Adipocyte (in vitro differentiated cells): Measurements from ENCODE around the gene C16orf78.

Experiments used
- DNase-seq: peaks from one replicate; pipeline ENCODE4 v3.0.0-alpha.2; 2015; ENCODE audit warnings: low read depth
- H3K27me3 ChIP-seq: replicated peaks from 2 replicates; pipeline ENCODE4 v1.7.0; 2013; ENCODE audit warnings: mild to moderate bottlenecking, low read length, moderate library complexity; ENCODE audit not compliant: control insufficient read depth, insufficient read depth
- H3K36me3 ChIP-seq: 2 replicates; pipeline ENCODE4 v1.7.0; 2013; ENCODE audit warnings: low read length, mild to moderate bottlenecking, moderate library complexity; ENCODE audit not compliant: control insufficient read depth, insufficient read depth, severe bottlenecking
- H3K4me1 ChIP-seq: 2 replicates; pipeline ENCODE4 v1.7.0; 2013; ENCODE audit warnings: mild to moderate bottlenecking, low read length, moderate library complexity; ENCODE audit not compliant: control insufficient read depth, insufficient read depth
- H3K4me3 ChIP-seq: 2 replicates; pipeline ENCODE4 v1.7.0; 2013; ENCODE audit warnings: mild to moderate bottlenecking, low read length, moderate library complexity
- H3K9ac ChIP-seq: 2 replicates; pipeline ENCODE4 v1.7.0; 2013; ENCODE audit warnings: mild to moderate bottlenecking, low read length, moderate library complexity
- H3K9me3 ChIP-seq: 2 replicates; pipeline ENCODE4 v1.7.0; 2013; ENCODE audit warnings: mild to moderate bottlenecking, low read length, moderate library complexity; ENCODE audit not compliant: control insufficient read depth

Gene C16orf78

DNA sequence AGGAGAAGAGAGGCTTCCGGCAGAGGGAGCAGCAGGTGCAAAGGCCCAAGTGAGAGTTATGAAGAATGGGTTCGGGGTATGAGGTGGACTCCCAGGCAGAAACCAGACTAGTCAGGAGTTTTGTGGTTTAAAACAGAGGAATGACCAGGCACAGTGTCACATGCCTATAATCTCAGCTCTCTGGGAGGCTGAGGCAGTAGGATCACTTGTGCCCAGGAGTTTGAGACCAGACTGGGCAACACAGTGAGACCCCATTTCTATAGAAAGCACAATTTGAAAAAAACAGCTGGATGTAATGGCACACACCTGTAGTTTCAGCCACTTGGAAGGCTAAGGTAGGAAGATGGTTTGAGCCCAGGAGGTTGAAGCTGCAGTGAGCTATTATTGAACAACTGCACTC, 43.8 kb downstream of the C16orf78 start:
- H3K9me3 ChIP-seq = no peaks in the 10 kb centered on the region
- H3K9ac ChIP-seq = no peak overlapping the region
- H3K36me3 ChIP-seq = no peaks in the 10 kb centered on the region
- peaks cover 26% of the 10 kb centered on the region for H3K27me3 ChIP-seq
- DNase-seq = no peak
- H3K4me3 ChIP-seq = no peak overlapping the region
- H3K4me1 ChIP-seq = no peaks in the 10 kb centered on the region

DNA sequence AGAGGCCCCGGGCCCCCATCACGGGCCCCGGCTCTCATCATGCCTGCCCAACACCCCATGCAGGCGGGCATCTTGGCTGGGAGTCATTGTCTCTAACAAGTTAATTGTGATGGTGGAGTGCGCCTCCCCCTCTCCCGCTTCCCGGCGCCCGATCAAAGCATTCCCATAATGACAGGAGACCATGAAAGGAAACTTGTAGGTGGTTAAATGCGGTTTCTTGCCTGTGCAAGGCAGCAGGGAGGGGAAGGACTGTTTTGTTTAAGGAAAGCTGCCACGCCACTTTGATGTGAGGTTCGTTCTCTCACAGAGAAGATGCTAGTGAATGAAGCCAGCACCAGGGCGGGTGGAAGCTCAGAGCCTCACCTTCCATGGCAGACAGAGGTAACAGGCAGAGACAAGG, 45.4 kb downstream of the C16orf78 start:
- Histone ChIP-seq H3K36me3 (no peaks in the 10 kb centered on the region), H3K4me3 (no peak overlapping the region), H3K27me3 (peaks cover 26% of the 10 kb centered on the region), H3K9ac (no peak overlapping the region), H3K4me1 (no peaks in the 10 kb centered on the region), H3K9me3 (no peaks in the 10 kb centered on the region)
- no peak for DNase-seq

DNA sequence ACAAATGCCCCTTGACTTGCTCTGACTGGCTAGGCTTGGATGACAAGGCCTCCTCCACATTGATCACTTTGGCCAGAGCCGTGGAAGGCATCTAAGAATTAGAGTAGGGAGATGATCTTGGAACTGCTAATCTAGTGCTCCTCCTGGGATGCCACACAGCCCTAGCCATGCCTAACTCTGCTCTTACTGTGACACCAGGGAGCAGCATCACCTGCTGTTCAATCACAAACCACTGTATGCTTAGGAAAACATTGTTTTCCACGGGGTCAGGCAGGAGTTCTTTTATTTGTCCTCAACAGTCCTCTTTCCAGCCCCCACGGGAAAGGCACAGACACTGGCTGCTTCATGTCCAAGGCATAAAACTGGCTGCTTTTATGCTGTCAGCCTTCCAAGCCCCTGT, 46.3 kb downstream of the C16orf78 start:
- Histone ChIP-seq H3K9ac (no peak overlapping the region), H3K4me1 (no peaks in the 10 kb centered on the region), H3K4me3 (no peak overlapping the region), H3K36me3 (no peaks in the 10 kb centered on the region), H3K9me3 (no peaks in the 10 kb centered on the region), H3K27me3 (peaks cover 29% of the 10 kb centered on the region)
- DNase-seq = no peak

DNA sequence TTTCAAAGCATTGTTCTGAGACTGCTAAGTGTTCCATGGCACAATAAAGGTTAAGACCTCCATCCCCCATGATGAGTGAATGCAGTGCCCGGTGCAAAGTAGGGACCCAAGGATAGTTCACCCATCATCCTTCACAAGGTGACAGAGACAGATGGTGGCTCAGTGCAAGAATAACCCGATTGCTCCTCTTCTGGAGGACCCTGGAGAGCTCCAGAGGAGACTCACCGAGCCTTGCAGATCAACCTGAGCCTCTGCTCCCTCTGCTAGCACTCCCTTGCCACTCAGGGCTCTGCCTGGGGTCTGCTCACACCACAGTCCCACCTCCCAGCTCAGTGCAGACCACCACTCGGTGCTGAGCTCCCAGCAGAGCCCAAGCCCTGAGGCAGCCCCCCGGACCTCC, 49.3 kb downstream of the C16orf78 start:
- Histone ChIP-seq H3K4me3 (no peak overlapping the region), H3K36me3 (no peaks in the 10 kb centered on the region), H3K9ac (no peak overlapping the region), H3K9me3 (no peaks in the 10 kb centered on the region), H3K27me3 (peaks cover 25% of the 10 kb centered on the region), H3K4me1 (no peaks in the 10 kb centered on the region)
- DNase-seq = no peak

DNA sequence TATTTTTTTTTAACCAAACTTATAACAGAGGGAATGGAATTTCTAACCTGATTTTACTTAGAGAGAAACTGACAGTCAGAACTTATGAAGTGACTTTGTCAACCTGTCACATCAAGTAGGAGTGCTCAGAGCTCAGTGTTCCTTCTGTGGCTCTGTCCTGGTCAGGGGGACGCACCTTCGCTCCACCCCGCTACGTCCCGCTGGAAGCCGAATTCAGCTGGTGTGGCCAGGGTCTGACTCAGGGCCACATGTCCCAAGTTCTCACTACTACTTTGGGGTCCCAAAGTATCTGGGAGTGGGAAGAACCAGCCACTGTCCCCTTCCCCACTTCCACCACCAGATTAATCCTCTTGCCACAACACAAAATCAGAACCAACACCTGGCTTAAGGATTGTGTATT, 51.4 kb downstream of the C16orf78 start:
- no peak for DNase-seq
- H3K27me3 ChIP-seq = peaks cover 17% of the 10 kb centered on the region
- H3K4me3 ChIP-seq = no peak overlapping the region
- H3K4me1 ChIP-seq = no peaks in the 10 kb centered on the region
- H3K36me3 ChIP-seq = no peaks in the 10 kb centered on the region
- no peak overlapping the region for H3K9ac ChIP-seq
- peaks cover 10% of the 10 kb centered on the region for H3K9me3 ChIP-seq

DNA sequence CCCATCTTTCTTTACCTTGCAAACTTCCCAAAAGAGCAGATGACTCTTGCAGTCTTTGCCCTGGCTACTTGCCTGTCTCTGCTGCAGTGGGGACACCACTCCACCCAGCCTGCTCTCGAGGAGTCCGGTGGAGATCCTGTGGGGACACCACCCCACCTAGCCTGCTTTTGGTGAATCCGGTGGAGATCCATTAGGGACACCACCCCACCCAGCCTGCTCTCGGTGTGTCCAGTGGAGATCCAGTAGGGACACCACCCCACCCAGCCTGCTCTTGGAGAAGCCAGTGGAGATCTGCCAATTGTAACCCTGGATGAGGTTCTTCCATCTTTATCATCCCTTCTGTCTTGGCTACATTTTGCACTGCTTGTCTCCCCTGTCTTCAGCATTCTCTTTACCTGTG, 54.2 kb downstream of the C16orf78 start:
- H3K36me3 ChIP-seq = no peaks in the 10 kb centered on the region
- DNase-seq = no peak
- H3K4me3 ChIP-seq = no peak overlapping the region
- no peak overlapping the region for H3K9ac ChIP-seq
- peaks cover 10% of the 10 kb centered on the region for H3K9me3 ChIP-seq
- no peaks in the 10 kb centered on the region for H3K4me1 ChIP-seq
- H3K27me3 ChIP-seq = peaks cover 27% of the 10 kb centered on the region

DNA sequence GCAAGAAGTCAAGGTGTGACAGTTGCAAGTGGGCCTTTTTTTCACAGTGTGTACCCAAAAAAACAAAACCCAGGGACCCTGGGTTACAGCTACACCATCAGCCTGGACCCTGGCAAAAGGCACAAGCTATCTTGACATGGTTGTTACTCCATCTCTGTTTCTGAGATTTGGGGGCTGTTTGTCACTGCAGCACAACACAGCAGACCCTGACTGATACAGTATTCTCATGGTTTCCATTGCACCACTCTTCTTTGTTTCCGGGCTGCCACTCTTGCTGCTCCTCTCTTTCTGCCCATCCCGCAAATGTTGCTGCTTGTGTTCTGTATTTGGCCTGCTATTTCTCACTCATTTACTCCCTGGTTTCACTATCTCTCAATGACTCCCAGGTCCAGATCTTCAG, 55.2 kb downstream of the C16orf78 start:
- Histone ChIP-seq H3K9ac (no peak overlapping the region), H3K4me1 (no peaks in the 10 kb centered on the region), H3K4me3 (no peak overlapping the region), H3K9me3 (peaks cover 10% of the 10 kb centered on the region), H3K36me3 (no peaks in the 10 kb centered on the region), H3K27me3 (peaks cover 36% of the 10 kb centered on the region)
- DNase-seq = no peak

DNA sequence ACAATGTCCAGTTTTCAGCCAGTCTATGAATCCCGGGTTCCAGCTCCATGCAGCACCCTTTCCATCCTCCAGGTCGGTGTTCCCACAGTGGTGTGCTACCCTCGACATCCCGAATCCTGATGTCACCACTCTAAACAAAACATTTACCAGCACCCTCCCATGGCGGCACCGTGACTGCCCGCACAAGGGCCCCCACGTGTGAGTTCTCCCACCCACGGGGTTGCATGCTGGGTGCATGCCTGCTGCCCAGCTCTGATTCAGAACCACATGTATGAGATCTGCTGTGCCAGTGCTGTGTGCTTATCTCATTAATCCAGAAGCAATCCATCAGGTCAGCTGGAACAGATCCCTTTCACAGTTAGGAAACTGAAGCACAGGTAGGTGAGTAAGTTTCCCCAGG, 57.4 kb downstream of the C16orf78 start:
- Histone ChIP-seq H3K27me3 (peaks cover 34% of the 10 kb centered on the region), H3K4me3 (no peak overlapping the region), H3K36me3 (no peaks in the 10 kb centered on the region), H3K4me1 (no peaks in the 10 kb centered on the region), H3K9ac (no peak overlapping the region), H3K9me3 (peaks cover 10% of the 10 kb centered on the region)
- no peak for DNase-seq

DNA sequence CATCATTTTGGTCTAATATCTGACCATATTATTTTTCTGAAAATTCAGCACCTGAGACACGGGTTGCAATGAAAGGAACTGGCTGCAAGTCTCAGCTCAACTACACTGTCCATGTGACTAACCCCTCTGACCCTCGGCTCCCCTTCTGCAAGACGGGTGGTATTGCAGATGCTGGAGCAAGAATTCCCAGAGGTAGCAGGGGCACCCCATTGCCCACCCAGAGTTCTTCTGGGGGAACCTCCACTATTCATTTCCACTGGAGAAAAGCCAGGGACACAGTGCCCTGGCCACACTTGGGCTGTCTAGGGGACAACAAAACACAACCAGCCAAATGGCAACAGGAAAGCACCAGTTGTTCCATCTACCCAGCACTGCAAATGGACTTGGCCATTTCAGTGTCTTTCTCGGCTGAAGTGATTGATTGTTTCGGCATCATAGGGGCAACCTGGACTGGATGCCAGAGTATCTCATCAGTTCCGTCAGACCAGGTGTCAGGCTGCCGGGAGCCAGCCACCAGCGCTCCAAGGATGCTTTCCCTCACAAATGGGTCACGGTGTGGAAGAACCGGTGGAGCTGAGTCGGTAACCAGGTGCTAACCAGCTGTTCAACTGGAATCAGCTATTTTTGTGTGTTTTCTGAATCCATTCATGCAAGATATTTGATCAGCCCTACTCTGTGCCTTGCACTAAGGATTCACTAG, 58.1 kb downstream of the C16orf78 start:
- DNase-seq = no peak
- H3K4me3 ChIP-seq = no peak overlapping the region
- H3K9ac ChIP-seq = no peak overlapping the region

DNA sequence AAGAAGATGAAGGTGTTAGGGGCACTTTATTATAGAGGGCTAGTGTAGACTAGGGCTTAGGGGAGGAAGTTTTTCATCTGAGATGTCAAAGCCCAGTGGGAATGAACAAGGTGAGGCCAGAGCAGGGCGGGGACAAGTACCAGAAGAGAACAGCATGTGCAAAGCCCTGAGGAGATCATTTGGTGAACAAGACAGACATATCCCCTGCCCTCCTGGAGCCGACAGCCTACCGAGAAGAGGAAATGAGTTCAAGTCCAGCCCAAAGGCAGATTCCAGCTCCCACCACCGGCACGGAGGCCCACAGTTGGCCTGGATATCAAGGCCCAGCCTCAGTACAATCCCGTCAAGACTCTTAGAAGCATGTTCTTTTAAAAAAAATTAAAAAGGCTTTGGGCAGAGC, 61.1 kb downstream of the C16orf78 start:
- DNase-seq = no peak
- H3K4me3 ChIP-seq = no peak overlapping the region
- no peaks in the 10 kb centered on the region for H3K9me3 ChIP-seq
- no peaks in the 10 kb centered on the region for H3K4me1 ChIP-seq
- H3K36me3 ChIP-seq = no peaks in the 10 kb centered on the region
- H3K27me3 ChIP-seq = peaks cover 57% of the 10 kb centered on the region
- H3K9ac ChIP-seq = no peak overlapping the region

More for the DNA sequence above, 58.1 kb downstream of the C16orf78 start:
- H3K9me3 ChIP-seq = peaks cover 10% of the 10 kb centered on the region
- H3K4me1 ChIP-seq = no peaks in the 10 kb centered on the region
- peaks cover 41% of the 10 kb centered on the region for H3K27me3 ChIP-seq
- H3K36me3 ChIP-seq = no peaks in the 10 kb centered on the region

DNA sequence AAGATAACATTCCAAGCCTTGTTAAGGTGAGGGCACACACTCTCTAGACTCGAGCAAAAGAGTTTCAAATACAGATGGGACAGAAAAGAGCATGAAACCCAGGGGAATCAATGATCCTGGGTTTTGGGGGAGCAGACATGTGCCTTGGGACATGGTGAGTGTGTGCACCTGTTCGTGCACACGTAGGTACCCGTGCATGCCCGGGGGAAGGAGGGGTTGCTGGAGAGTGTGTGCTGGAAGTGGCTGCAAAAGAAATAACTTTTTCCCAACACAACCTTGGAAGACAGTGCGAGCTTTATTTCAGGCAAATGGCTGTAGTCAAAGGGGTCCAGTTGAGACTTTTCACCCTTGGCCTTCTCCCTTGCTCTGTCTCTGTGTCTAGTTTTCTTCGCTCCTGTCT, 62.6 kb downstream of the C16orf78 start:
- no peak overlapping the region for H3K4me3 ChIP-seq

DNA sequence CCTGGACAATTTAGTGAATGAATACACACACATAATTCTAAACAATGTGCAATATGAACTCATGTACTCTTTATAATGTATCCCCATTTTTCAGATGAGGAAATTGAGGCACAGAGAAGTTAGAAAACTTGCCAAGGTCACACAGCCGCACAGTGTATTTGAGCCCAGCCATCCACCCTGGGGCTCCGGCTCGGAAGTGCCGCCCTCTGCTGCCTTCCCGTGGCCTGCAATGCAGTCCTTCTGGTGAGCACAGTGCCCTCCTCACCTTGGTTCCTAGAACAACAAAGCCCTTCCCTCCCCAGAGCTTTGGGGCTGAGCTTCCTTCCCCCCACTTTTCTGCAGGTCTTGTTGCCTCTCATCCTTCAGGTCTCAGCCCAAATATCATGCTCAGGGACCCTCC, 63.7 kb downstream of the C16orf78 start:
- no peaks in the 10 kb centered on the region for H3K9me3 ChIP-seq
- H3K36me3 ChIP-seq = no peaks in the 10 kb centered on the region
- H3K4me3 ChIP-seq = no peak overlapping the region
- H3K9ac ChIP-seq = no peak overlapping the region
- H3K27me3 ChIP-seq = peaks cover 72% of the 10 kb centered on the region
- no peak for DNase-seq
- H3K4me1 ChIP-seq = no peaks in the 10 kb centered on the region

More for the DNA sequence above, 62.6 kb downstream of the C16orf78 start:
- H3K9ac ChIP-seq = no peak overlapping the region
- no peaks in the 10 kb centered on the region for H3K4me1 ChIP-seq
- DNase-seq = no peak
- H3K27me3 ChIP-seq = peaks cover 70% of the 10 kb centered on the region
- no peaks in the 10 kb centered on the region for H3K36me3 ChIP-seq
- no peaks in the 10 kb centered on the region for H3K9me3 ChIP-seq
